Left forelimb (tissue), 1 donor: Measurements from ENCODE around the gene RASSF8.

Experiments used
- DNase-seq: peaks from one replicate; pipeline ENCODE4 v3.0.0-alpha.2; 2018; ENCODE audit warnings: low spot score

Gene RASSF8

GRCh38 chr12:25993901-25994651 lies 35.6 kb downstream of the RASSF8 start:
- no peak for DNase-seq

DNA sequence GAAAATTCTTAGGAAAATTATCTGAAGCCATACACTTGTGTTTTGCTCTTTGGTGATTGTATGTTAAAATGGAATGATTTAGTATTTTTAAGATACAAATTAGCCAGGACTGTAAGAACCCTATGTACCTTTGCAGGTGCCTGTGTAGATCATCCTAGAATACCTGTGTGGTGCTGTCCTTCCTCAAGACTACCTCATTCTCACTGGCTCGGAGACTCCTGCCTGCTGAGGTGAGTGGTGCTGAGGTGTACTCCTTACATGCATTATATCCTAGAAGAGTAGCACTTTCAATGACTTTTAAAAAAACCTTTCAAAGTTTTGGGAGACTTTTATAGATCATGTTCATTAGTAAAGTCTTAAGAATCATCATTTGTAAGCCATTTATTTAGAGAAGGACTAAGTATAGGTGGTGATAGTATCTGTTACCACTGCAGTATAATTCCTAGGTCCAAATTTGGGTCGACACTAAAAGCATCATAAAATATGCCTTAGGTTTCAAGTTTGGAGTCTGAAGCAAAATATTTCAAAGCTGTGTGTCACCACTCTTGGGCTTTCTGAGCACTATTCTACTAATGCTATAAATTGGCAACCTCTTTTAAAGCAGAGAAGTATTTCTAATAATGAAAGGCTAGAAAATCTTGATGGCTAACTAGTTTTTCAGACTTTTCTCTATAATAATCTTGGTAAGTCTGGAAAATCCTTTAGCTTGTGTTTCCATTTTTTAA lies 36.6 kb downstream of the RASSF8 start:
- DNase-seq, result no peak

DNA sequence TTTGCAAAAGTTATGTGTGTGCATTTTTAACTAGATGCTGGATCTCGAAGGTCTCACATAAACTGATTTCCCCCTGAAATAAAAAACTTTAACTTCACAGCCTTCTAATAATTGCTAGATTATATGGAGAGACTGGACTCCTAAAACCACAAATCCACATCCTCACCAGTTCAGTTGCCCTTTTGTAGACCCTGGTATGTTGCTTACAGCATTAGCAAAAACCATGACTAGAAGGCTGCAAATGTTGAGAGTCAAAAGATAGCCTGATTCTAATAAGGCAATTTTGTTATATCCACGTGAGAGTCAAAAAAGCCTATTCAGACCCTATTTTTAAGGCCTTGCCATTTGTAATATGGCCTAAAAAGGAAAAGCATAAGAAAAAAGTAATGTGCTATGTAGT lies 37.4 kb downstream of the RASSF8 start:
- DNase-seq, result no peak

- DNase-seq, result no peak
Measured at GRCh38 chr12:25996677-25997076, 38.2 kb downstream of the RASSF8 start.

DNA sequence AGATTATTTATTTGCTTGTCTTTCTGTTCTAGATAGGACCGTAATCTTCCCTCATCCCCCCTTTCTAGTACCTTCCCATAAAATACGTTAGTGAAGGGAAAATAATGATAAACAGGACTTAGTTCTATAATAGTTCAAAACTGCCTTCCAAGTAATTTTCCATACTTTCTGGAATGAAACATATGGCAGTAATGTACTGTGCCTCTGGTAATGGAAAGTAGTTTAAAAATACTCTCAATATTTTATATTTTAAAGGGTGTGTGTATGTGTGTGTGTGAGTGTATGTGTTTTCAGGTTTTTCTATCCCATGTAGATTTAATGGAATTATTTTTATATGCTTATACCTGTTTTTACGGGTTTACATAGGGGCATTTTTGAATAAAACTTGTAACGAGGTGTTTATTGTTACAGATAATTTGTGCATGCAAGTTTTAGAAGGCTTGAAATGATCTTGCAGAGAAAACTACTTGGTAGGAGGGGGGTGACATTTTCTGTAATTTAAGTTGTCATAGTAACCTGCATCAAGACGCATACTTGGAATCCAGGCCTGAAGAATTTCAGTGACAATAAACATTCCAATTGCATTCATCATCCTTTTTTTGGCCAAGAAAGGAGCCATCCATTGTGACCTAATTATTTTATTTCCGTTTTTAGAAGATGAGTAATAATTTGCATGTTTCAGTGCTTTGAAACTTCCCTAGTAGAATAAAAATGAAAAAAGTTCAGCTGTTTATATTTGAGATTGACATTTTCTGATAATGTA lies 38.9 kb downstream of the RASSF8 start:
- no peak for DNase-seq

DNA sequence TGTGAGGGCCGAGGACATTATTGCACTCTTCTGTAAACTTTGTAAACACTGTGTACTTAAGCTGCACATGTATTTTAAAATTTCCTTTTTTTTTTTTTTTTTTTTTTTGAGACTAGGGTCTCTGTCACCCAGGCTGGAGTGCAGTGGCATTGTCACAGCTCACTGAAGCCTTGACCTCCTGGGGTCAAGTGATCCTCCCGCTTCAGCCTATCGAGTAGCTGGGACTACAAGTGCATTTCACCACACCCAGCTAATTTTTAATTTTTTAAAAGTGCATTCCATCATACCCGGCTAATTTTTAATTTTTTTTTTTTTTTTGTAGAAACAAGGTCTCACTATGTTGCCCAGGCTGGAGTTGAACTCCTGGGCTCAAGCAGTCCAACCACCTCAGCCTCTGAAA lies 42.4 kb downstream of the RASSF8 start:
- no peak for DNase-seq

DNA sequence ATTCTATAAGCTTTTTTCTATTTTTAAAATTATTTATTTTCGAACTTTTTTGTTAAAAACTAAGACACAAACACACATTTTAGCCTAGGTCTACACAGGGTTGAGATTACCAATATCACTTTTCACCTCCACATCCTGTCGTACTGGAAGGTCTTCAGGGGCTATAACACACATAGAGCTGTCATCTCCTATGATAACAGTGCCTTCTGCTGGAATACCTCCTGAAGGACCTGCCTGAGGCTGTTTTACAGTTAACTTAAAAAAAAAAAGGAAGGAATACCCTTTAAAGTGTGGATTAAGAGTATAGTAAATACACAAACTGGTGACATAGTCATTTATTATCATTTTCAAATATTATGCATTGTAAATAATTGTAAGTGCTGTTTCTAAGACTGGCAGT lies 43.0 kb downstream of the RASSF8 start:
- no peak for DNase-seq

DNA sequence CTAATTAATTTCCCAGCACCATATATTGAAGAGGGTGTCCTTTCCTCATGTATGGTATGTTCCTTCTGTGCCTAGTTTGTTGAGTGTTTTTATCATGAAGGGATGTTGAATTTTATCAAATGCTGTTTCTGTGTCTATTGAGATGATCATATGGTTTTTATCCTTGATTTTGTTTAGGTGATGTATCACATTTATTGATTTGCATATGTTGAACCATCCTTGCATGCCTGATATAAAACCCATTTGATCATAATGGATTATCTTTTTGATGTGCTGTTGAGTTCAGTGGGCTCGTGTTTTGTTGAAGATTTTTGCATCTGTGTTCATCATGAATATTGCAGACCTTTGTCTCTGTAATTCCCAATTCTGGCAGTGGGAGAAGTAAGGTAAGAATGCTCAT lies 44.6 kb downstream of the RASSF8 start:
- no peak for DNase-seq

- DNase-seq, result no peak
Measured at GRCh38 chr12:26007566-26007965, 49.1 kb downstream of the RASSF8 start.

DNA sequence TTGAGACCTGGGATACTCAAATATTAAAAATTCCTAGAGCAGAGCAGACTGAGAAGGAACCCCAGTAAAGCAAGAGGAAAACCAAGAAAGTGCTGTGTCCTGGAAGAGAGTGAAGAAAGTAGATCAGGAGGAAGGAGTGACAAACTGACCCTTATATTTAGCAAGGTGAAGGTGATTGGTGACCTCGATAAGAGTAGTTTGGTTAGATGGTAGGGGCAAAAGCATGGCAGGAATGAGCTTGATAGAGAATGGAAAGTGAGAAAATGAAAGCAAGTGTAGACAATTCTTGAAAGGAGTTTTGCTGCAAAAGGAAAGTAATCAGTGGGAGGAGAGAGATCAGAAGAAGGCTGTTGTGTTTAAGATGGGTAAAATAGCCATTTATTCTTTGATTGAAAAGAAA lies 51.1 kb downstream of the RASSF8 start:
- no peak for DNase-seq

DNA sequence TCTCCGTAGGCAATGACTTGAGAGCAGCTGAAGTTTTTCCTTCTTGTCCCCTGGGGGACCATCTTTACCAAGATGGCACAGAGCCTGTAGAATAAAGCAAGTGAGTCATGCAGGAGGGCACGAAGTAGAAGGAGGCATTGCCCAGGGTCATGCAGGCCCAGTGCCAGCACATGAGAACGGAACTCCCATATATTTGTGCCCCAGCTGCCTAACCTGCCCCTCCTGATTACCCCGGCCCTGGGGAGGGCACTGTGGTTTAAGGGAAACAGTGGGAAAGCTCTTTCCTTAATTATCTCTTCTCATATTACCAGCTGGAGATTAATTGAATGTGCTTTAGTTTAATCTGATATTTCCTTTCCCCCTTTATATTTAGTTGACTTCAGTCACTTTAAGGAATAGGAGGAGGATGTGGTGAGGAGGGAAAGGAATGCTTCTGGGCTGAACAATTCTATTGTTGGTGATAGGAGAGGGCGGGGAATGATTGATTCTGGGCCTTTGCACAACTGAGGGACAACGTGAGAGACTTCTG lies 51.9 kb downstream of the RASSF8 start:
- DNase-seq, result no peak

DNA sequence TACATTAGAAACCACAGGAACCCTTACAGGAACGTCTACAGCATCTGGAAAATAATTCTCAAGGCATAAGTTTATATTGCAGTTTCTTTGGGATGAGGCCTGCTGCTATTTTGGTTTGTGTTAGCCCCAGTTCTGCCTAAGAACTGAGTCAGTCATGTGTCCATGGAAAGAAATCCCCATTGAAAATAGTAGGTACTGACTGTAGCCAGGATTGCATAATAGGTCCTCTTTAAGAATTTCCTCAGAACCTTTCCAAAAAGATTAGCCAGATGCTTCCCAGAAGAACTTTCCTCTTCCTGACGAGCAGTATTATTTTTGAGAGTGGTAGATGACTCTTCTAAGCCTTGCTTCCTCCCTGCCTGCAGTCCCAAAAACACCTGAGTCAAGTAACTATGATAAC lies 52.6 kb downstream of the RASSF8 start:
- DNase-seq, result no peak

DNA sequence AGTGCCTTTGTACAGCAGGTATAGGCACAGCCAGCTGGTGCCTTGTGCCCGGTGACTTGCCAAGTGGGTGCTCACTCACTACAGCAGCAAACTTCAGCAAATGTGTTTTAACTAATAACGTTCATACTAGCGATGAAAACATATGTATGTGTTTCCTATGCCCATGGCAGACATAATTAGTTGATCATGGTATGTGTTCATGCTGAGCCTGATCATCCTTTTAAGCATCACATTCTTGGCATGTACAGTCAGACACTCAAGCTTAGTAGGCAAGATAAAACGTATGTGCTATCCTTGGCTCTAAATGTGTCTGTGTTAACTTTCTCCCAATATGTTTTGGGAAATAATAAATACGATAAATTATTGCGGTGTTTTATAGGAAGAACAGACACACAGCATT lies 55.6 kb downstream of the RASSF8 start:
- DNase-seq, result no peak

GRCh38 chr12:26016516-26016915 lies 58.0 kb downstream of the RASSF8 start:
- DNase-seq, result no peak

GRCh38 chr12:26017484-26018211 lies 59.2 kb downstream of the RASSF8 start:
- DNase-seq, result no peak

GRCh38 chr12:26018926-26019325 lies 60.4 kb downstream of the RASSF8 start:
- DNase-seq, result no peak

DNA sequence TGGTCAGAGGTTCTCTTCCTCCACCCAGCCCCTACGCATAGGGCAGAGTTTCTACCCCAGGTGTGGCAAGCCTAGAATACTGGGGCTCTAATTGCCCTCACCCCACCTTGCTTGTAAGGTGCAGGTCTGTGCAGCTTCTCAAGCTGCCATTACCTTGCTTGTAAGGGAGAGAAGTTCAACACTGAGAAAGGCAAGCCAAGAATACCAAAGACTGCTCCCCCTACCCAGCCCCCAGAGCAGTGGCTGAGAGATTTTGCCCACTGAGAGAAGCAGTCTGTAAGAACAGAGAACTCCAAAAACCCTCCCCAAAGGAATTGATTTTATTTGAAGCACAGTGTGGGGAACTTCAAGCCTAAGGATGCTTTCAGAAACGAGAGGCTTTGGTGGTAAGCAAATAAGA lies 63.1 kb downstream of the RASSF8 start:
- no peak for DNase-seq

DNA sequence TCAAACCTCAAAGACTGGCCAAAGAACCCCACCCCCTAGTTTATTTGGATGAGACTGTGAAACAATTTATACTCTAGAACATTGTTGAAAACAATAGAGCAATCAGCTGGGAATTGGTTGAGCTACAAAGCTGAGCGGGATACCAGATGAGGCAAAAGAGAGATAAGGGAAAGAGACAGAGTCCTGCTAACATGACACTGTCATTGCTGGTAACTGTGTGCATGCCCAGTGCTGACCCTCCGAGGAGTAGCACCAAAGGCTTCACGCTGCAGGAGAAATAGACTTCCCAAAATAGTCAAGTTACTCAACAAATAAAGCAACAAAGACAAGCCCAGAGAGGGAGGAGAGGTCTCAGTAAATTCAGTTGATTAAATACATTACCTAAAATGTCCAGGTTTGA lies 63.6 kb downstream of the RASSF8 start:
- DNase-seq, result no peak

GRCh38 chr12:26026713-26027112 lies 68.2 kb downstream of the RASSF8 start:
- DNase-seq, result no peak

DNA sequence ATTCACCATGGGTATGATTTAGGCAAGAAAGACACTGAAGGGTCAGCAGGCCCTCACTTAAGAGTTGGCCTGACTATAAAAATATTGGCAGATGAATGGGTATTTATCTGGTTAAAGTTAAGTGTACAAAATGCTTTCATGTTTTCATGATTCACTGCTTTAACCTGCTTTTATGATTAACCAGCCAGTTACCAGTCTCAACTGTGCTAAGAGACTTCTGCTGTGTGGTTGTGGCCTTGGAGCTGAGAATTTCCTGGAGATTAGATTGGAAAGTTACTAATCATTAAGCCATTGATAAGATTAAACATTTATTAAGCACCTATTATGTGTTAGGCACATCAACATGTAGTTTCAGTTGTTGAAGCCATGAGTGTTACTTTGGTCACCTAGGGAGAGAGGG lies 68.9 kb downstream of the RASSF8 start:
- no peak for DNase-seq

- no peak for DNase-seq
Measured at GRCh38 chr12:26028953-26029735, 70.7 kb downstream of the RASSF8 start.

DNA sequence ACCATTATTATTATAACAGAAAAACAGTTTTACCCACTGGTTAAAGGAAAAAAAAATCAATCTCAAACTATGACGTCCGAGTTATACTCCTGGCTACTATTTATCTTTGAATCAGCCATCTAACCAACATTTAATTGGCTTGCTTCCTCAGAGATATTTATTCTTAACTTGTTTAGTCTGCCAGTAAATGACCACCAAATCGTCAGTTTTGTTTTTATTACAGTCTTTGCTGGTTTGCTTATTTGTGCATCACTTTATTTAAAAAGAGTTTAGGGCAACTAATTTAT lies 71.2 kb downstream of the RASSF8 start:
- no peak for DNase-seq
